GM23338 (cell line): ENCODE data around the gene STIM2. TPM values are rescaled to one million over a fixed set of nuclear protein-coding genes. Genes with fewer than 3 reads are reported as not detected.

Source experiments
- ATAC-seq: fragments of 200-7000 bp; cut with Tn5 transposase; 3 replicates; pipeline ENCODE4 v1.9.1; 2020
- DNase-seq: peaks from one replicate; pipeline ENCODE4 v3.0.0-alpha.2; 2015; ENCODE audit warnings: low spot score
- H2AFZ ChIP-seq: fragments of 200-600 bp; sonication (generic); 2 replicates; pipeline ENCODE4 v1.8.0; 2016; ENCODE audit warnings: antibody characterized with exemption, mild to moderate bottlenecking, moderate library complexity
- H3F3A ChIP-seq: fragments of 200-600 bp; sonication (generic); replicated peaks from 2 replicates; pipeline ENCODE4 v1.8.0; 2017; ENCODE audit warnings: antibody characterized with exemption, mixed run types, low read depth
- H3K27ac ChIP-seq: fragments of 200-600 bp; sonication (generic); 2 replicates; pipeline ENCODE4 v1.6.1; 2016; ENCODE audit warnings: low read depth
- H3K27me3 ChIP-seq: fragments of 200-600 bp; sonication (generic); 2 replicates; pipeline ENCODE4 v1.8.0; 2016; ENCODE audit warnings: mild to moderate bottlenecking, mixed run types, moderate library complexity; ENCODE audit not compliant: insufficient read depth
- H3K36me3 ChIP-seq: fragments of 200-600 bp; sonication (generic); 2 replicates; pipeline ENCODE4 v1.8.0; 2016; ENCODE audit warnings: mild to moderate bottlenecking; ENCODE audit not compliant: insufficient read depth
- H3K4me1 ChIP-seq: fragments of 200-600 bp; sonication (generic); 2 replicates; pipeline ENCODE4 v1.8.0; 2016; ENCODE audit warnings: mild to moderate bottlenecking, moderate library complexity; ENCODE audit not compliant: insufficient read depth
- H3K4me2 ChIP-seq: fragments of 200-600 bp; sonication (generic); 2 replicates; pipeline ENCODE4 v1.7.1; 2017; ENCODE audit warnings: mixed run types
- H3K4me3 ChIP-seq: fragments of 200-600 bp; sonication (generic); 2 replicates; pipeline ENCODE4 v1.6.1; 2016; ENCODE audit warnings: mixed run types
- H3K79me2 ChIP-seq: fragments of 200-600 bp; sonication (generic); replicated peaks from 2 replicates; pipeline ENCODE4 v1.8.0; 2017; ENCODE audit warnings: mild to moderate bottlenecking; ENCODE audit not compliant: insufficient read depth
- H3K9me2 ChIP-seq: fragments of 200-600 bp; sonication (generic); 2 replicates; pipeline ENCODE4 v1.8.0; 2017; ENCODE audit not compliant: insufficient read depth
- H4K20me1 ChIP-seq: fragments of 200-600 bp; sonication (generic); replicated peaks from 2 replicates; pipeline ENCODE4 v1.8.0; 2017; ENCODE audit warnings: mild to moderate bottlenecking; ENCODE audit not compliant: insufficient read depth
- H3K27ac Mint-ChIP-seq: 2 replicates; pipeline ENCODE4 v1.8.0; 2020; ENCODE audit warnings: inconsistent platforms, mild to moderate bottlenecking, moderate library complexity, mixed read lengths
- H3K27me3 Mint-ChIP-seq: 3 replicates; pipeline ENCODE4 v1.8.0; 2022; ENCODE audit warnings: low read depth, mild to moderate bottlenecking, moderate library complexity, mixed read lengths, inconsistent platforms; ENCODE audit not compliant: insufficient read depth, poor library complexity
- H3K36me3 Mint-ChIP-seq: 3 replicates; pipeline ENCODE4 v1.8.0; 2021; ENCODE audit warnings: low read depth, mild to moderate bottlenecking, inconsistent platforms, moderate library complexity, mixed read lengths
- H3K4me1 Mint-ChIP-seq: 3 replicates; pipeline ENCODE4 v1.8.0; 2020; ENCODE audit warnings: mild to moderate bottlenecking, inconsistent platforms, mixed read lengths
- H3K4me3 Mint-ChIP-seq: 3 replicates; pipeline ENCODE4 v1.8.0; 2021; ENCODE audit warnings: moderate library complexity, mild to moderate bottlenecking, inconsistent platforms, mixed read lengths
- H3K9me3 Mint-ChIP-seq: 3 replicates; pipeline ENCODE4 v1.8.0; 2020; ENCODE audit warnings: moderate library complexity, mild to moderate bottlenecking, inconsistent platforms, mixed read lengths
- CREB1 ChIP-seq: fragments of 250-450 bp; sonication (Bioruptor Pico); IDR thresholded peaks from 2 replicates; pipeline ENCODE4 v1.5.0; 2020; ENCODE audit warnings: low read depth, mild to moderate bottlenecking, moderate library complexity
- EZH2 ChIP-seq: fragments of 200-600 bp; sonication (generic); IDR thresholded peaks from one replicate; pipeline ENCODE4 v1.8.0; 2017; ENCODE audit warnings: antibody characterized with exemption, mild to moderate bottlenecking, low read depth; ENCODE audit not compliant: unreplicated experiment
- EZH2phosphoT487 ChIP-seq: fragments of 200-600 bp; sonication (generic); IDR thresholded peaks from one replicate; pipeline ENCODE4 v1.8.1; 2018; ENCODE audit warnings: antibody characterized with exemption; ENCODE audit not compliant: unreplicated experiment
- JUNB ChIP-seq: IDR thresholded peaks from one replicate; pipeline ENCODE4 v1.6.1; 2016; ENCODE audit warnings: antibody characterized with exemption; ENCODE audit not compliant: unreplicated experiment
- NANOG ChIP-seq: IDR thresholded peaks from 2 replicates; pipeline ENCODE4 v1.6.1; 2016; ENCODE audit warnings: antibody characterized with exemption, borderline replicate concordance
- POLR2AphosphoS5 ChIP-seq: IDR thresholded peaks from 2 replicates; pipeline ENCODE4 v1.6.1; 2016; ENCODE audit warnings: antibody characterized with exemption, low read depth
- STAT1 ChIP-seq: IDR thresholded peaks from one replicate; pipeline ENCODE4 v1.6.1; 2016; ENCODE audit warnings: antibody characterized with exemption; ENCODE audit not compliant: unreplicated experiment
- ZNF114 ChIP-seq: fragments of 250-450 bp; sonication (Bioruptor Pico); IDR thresholded peaks from 2 replicates; pipeline ENCODE4 v1.5.0; 2020; ENCODE audit warnings: mild to moderate bottlenecking, moderate library complexity
- ZNF331 ChIP-seq: fragments of 250-450 bp; sonication (Bioruptor Pico); IDR thresholded peaks from 2 replicates; pipeline ENCODE4 v1.5.0; 2020; ENCODE audit warnings: low read depth, mild to moderate bottlenecking, moderate library complexity
- polyA plus RNA-seq: library from polyadenylated mRNA; unstranded; fragments of >200 nt; fragmentation: Nextera tagmentation; extraction: Ambion mirVana; gene quantifications from 2 replicates; pipeline ENCODE4 v1.2.1, GENCODE V29; 2016
- total RNA-seq: library from RNA; depleted of rRNA; stranded (reverse); fragments of >200 nt; shearing (Covaris generic); gene quantifications from 2 replicates; pipeline ENCODE4 v1.2.3, GENCODE V29; 2014
- TF ChIP-seq, protein P1 (sequence below): IDR thresholded peaks from one replicate; pipeline ENCODE4 v1.6.1; 2018; ENCODE audit warnings: antibody characterized with exemption; ENCODE audit not compliant: unreplicated experiment
- TF ChIP-seq, protein P2 (sequence below), 2 experiments: fragments of 200-600 bp in 1 of 2; sonication (generic) in 1 of 2; conservative IDR thresholded peaks; 2 replicates each; pipeline versions ENCODE4 v1.5.1 to v1.6.1; 2016 to 2017; ENCODE audit warnings: antibody characterized with exemption in 2 of 2, low read depth in 2 of 2, mild to moderate bottlenecking in 2 of 2, moderate library complexity in 1 of 2
- TF ChIP-seq, protein P3 (sequence below): IDR thresholded peaks from 2 replicates; pipeline ENCODE4 v1.6.1; 2016; ENCODE audit warnings: antibody characterized with exemption

The STIM2 gene
- total and polyA plus RNA-seq, 2 experiments from 2014 or later: 13.1 to 17.8 TPM

DNA sequence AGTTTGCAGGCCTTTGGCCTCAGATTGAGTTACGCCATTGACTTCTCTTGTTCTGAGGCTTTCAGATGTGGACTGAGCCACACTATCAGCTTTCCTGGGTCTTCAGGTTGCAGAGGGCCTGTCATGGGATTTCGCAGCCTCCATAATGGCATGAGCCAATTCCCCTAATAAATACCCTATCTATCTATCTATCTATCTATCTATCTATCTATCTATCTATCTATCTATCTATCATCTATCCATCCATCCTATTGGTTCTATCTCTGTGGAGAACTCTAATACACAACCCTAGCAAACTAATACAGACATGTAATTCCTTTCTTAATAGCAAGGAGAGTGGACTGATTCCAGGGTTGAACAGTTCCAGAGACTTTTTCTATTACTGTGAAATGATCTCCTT, 9.5 kb upstream of the STIM2 start (continued):
- TF ChIP-seq, protein P1, sequence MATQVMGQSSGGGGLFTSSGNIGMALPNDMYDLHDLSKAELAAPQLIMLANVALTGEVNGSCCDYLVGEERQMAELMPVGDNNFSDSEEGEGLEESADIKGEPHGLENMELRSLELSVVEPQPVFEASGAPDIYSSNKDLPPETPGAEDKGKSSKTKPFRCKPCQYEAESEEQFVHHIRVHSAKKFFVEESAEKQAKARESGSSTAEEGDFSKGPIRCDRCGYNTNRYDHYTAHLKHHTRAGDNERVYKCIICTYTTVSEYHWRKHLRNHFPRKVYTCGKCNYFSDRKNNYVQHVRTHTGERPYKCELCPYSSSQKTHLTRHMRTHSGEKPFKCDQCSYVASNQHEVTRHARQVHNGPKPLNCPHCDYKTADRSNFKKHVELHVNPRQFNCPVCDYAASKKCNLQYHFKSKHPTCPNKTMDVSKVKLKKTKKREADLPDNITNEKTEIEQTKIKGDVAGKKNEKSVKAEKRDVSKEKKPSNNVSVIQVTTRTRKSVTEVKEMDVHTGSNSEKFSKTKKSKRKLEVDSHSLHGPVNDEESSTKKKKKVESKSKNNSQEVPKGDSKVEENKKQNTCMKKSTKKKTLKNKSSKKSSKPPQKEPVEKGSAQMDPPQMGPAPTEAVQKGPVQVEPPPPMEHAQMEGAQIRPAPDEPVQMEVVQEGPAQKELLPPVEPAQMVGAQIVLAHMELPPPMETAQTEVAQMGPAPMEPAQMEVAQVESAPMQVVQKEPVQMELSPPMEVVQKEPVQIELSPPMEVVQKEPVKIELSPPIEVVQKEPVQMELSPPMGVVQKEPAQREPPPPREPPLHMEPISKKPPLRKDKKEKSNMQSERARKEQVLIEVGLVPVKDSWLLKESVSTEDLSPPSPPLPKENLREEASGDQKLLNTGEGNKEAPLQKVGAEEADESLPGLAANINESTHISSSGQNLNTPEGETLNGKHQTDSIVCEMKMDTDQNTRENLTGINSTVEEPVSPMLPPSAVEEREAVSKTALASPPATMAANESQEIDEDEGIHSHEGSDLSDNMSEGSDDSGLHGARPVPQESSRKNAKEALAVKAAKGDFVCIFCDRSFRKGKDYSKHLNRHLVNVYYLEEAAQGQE: no peak
- no peak for TF ChIP-seq POLR2AphosphoS5
- no peak for TF ChIP-seq EZH2
- no peak for TF ChIP-seq CREB1 (CRISPR knock-in tag)
- TF ChIP-seq, protein P2, sequence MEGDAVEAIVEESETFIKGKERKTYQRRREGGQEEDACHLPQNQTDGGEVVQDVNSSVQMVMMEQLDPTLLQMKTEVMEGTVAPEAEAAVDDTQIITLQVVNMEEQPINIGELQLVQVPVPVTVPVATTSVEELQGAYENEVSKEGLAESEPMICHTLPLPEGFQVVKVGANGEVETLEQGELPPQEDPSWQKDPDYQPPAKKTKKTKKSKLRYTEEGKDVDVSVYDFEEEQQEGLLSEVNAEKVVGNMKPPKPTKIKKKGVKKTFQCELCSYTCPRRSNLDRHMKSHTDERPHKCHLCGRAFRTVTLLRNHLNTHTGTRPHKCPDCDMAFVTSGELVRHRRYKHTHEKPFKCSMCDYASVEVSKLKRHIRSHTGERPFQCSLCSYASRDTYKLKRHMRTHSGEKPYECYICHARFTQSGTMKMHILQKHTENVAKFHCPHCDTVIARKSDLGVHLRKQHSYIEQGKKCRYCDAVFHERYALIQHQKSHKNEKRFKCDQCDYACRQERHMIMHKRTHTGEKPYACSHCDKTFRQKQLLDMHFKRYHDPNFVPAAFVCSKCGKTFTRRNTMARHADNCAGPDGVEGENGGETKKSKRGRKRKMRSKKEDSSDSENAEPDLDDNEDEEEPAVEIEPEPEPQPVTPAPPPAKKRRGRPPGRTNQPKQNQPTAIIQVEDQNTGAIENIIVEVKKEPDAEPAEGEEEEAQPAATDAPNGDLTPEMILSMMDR (conservative IDR thresholded peaks at IDR 0.05; ENCODE audit: low read depth in 2 of 2): no peak
- TF ChIP-seq ZNF331 (CRISPR knock-in tag): no peak
- no peak for TF ChIP-seq JUNB
- no peak for TF ChIP-seq STAT1
- TF ChIP-seq, protein P3, sequence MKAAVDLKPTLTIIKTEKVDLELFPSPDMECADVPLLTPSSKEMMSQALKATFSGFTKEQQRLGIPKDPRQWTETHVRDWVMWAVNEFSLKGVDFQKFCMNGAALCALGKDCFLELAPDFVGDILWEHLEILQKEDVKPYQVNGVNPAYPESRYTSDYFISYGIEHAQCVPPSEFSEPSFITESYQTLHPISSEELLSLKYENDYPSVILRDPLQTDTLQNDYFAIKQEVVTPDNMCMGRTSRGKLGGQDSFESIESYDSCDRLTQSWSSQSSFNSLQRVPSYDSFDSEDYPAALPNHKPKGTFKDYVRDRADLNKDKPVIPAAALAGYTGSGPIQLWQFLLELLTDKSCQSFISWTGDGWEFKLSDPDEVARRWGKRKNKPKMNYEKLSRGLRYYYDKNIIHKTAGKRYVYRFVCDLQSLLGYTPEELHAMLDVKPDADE: no peak
- TF ChIP-seq ZNF114: no peak

DNA sequence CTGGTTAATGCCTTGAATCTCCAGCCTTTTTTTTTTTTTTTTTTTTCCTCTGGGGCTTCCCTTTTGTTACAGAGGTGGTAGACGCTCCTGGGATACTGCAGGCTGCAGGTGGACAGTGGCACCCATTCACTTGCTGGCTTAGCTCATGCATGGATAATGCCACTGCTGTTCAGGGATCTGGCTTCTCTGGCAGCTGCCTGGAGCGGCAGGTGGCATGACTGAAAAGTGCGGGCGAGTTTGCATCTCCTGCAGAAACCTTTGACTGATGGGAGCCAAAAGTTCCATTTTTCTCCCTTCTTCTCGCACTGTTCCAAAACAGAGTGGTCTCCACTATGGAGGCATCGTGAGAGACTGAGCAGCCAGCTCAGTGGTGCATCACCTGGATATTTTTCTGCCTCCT, 5.9 kb upstream of the STIM2 start:
- H2AFZ ChIP-seq: no peak overlapping the region
- no peaks in the 10 kb centered on the region for H4K20me1 ChIP-seq
- no peaks in the 10 kb centered on the region for H3K27me3 ChIP-seq
- H3K27ac ChIP-seq: no peak overlapping the region
- Mint-ChIP-seq H3K36me3 (no peaks in the 10 kb centered on the region; the same call in 2 of the 3 replicates), H3K9me3 (no peaks in the 10 kb centered on the region), H3K27me3 (peaks cover 2% of the 10 kb centered on the region), H3K4me1 (peaks cover 29% of the 10 kb centered on the region), H3K27ac (no peak overlapping the region), H3K4me3 (no peak overlapping the region)
- H3K36me3 ChIP-seq: no peaks in the 10 kb centered on the region
- peaks cover 21% of the 10 kb centered on the region for H3K4me1 ChIP-seq
- TF ChIP-seq ZNF331 (CRISPR knock-in tag): no peak
- no peak for TF ChIP-seq EZH2
- no peak for TF ChIP-seq NANOG
- TF ChIP-seq, protein P1: no peak
- TF ChIP-seq EZH2phosphoT487: no peak
- H3K4me2 ChIP-seq: no peak overlapping the region
- H3K4me3 ChIP-seq: no peak overlapping the region
- H3K9me2 ChIP-seq: peaks cover 3% of the 10 kb centered on the region; the same call in 1 of the 2 replicates
- no peaks in the 10 kb centered on the region for H3K79me2 ChIP-seq
- H3F3A ChIP-seq: peaks cover 6% of the 10 kb centered on the region; the same call in 1 of the 2 replicates
- DNase-seq (no peak), ATAC-seq (no peak)
